HG03039 (cell line): ENCODE results near the gene MEF2C.

ENCODE experiments used
- ATAC-seq: cut with Tn5 transposase; IDR thresholded peaks from one replicate; pipeline ENCODE4 v1.9.1; 2021; ENCODE audit warnings: mild to moderate bottlenecking, moderate library complexity; ENCODE audit not compliant: unreplicated experiment

MEF2C gene

DNA sequence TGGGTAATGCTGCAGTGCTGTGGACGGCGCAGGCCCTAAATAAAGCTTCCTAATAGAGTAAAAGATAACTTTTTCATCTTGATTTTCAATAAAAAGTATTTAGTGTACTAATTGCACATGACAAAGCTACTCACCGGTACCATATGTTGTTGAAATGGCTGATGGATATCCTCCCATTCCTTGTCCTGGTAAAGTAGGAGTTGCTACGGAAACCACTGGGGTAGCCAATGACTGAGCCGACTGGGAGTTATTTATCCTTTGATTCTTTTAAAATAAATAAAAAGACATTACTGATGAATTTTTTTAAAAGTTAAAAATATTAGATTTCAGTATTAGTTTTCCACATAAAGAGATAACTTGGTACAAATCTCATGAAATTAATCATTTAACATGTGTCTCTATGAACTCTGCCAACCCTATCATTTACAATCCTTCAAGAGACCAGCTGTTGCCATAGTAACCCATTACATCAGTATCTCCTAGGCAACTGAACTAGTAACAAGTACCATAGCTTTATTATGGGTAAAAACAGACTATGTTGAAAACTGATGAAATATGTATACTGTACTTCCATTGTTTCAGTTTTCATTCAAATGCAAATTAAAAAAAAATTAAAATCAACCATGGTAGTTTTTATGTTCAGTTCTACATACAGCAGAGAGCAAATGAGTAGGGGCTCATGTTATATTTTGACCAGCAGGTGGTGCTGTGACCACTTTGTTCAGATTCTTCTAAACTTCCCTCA lies 153.7 kb downstream of the MEF2C start:
- ATAC-seq, result no peak

DNA sequence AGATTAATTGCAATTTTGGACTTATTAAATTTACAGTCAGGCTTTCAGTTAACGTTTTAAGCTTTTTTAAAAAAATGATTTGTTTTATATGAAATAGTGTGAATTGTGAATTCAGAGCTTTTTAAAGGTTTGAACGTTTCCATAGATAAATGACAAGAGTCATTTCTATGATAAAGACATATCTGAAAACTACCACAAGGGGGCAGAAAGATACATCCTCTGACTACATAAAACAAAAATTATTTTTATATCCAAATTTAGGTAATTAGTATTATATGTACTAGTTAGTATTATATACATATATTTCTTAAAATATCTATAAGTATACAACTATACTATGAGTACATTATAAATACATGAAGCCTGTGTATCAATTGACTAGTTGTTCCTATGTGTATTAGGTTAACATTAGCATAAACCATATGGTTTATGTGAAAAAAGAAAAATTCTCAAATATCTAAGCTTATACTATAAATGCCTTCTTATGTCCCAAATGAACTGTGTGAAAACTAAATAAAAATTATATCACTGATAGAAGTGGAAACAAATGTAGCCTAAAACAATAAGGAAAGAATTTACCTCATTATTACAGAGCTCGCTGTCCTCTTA lies 155.2 kb downstream of the MEF2C start:
- ATAC-seq, result no peak

DNA sequence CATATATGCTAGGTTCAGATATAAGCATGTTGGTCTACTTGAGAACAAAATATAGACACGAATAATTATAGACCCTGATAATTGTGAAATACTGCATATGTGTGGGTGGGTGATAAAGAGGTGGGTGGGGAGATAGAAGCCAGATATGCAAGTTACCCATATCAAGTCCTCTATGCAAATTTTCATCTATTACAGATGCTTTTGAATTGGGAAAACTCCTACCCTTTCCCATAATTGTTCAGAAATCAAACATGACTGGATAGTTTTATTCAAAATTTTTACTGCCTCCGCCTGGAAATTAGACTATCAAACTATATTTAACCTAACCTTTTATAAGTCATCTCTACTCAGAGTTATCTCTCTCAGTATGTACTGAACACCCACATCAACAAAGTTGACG lies 157.5 kb downstream of the MEF2C start:
- no peak for ATAC-seq

DNA sequence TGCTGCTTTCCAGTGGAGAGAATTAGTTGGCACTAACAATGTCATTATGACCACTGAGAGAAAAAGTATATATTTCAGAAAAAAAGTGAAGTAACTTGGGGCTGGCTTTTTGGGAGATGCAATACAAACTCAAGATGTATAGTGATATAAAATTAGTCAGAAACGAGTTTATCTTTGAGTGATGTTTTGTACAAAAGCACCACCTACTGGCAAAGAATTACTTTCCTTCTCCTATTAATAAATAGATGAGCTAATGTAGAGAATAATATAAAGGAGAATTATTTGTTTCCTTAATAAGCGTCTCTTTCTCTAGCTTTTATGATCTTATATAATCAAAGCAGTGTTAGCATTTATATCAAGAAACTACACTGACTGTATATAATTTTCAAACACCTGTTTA lies 158.8 kb downstream of the MEF2C start:
- no peak for ATAC-seq

- no peak for ATAC-seq
These were observed 160.4 kb downstream of the MEF2C start for GRCh38 chr5:88722546-88723073.

DNA sequence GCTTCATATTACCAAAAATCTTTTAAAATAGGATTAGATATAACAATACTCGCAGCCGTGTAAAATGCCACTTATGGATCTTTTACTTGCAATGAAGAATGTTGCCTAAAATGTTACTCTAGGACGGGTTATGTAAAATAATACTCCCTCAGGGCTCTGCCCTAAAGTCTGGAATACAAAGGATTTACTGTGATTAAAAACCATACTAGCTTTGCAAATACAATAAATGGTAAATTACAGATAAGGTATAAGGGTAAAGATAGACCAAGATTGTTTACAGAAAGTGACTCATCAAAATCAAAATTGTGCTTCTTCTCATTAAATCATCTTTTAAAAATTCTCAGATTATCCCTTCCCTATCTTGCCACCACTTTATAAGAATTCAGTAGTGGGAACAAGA lies 163.6 kb downstream of the MEF2C start:
- ATAC-seq, result no peak

DNA sequence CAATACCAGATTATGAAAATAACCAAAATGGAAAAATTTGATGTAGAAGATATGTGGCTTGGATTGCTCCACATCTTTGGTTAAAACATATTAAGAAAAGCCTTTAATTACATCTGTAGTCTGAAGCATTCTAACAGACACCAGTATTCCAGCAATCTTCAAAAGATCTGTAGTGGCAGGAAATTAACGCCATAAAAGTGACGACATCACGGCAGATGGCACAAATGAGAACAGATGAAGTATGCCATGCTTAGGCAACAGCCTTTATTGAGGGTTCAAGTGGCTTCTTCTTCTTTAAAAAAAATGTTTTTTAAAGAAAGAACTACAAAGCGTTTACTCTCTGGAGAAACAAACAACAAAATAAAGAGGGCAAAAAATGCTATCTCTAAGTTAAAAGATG lies 164.2 kb downstream of the MEF2C start:
- no peak for ATAC-seq

- ATAC-seq, result no peak
These were observed 166.9 kb downstream of the MEF2C start for GRCh38 chr5:88716101-88716500.

DNA sequence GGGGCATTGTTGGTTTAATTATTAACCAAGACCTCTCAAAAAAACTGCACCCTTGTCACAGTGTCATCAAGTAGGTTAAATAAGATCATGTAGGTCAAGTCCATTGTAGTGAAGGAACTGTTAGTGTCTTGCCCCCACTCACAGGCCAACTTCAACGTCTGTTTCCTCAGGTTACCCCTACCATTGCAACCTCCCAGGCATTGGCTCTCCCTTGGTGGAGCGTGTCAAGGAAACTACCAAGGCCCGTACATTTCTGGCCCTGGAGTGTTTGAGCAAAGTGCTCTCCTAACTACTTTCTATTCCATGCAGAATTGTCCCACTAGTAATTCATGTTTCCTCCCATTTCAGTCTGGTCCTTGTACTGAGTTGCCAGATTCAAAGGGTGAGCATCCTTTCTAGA lies 167.5 kb downstream of the MEF2C start:
- no peak for ATAC-seq

DNA sequence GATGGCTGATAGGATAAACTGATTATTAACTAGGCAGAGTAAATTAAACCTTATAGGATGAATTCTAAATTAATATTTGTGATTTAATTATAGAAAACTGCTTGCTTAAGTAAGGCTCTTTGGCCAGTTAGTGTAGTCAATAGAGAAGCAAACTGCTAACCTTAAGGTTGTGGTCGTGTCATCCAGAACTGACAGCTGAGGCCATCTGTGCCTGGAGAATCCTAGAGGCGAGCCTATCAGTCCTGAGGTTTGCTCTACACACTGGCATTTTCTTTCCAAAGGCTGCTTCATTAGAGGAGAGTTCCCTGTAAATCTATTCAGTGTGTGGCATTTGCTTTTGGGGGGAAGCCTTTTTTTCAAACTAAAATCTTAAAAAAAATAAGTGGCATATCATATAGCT lies 169.2 kb downstream of the MEF2C start:
- no peak for ATAC-seq

DNA sequence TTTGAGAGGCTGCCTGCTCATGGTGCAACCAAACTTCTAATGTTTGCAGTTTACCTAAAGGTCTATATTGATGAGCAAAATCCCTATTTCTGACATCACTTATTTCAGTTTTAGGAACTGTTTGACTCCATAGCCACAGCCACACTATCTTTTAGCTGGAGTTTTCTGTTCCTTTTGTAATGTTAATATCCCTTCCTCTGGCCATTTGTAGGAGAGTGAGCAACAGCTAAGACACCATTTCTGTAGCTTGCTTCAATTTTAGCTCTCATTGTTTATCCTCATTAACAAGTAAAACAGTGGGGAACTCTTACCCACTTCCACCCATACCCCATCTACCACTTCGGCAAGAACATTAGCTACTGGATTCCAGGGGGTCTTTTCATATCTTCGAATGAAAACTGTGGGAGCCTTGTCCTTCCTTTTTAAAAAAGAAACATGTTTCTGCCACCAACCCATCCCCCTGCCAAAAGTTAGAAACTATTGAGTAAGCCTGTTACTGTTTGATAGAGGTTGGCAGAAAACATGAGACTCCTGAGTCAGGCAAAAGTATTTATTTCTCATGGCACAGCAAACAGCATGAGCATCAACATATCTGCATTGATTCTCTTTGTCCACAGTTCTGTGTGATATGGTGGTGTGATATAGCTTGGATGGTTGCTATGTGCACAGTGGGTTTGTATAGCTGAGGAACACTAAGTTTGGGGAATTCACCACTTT lies 174.1 kb downstream of the MEF2C start:
- no peak for ATAC-seq

GRCh38 chr5:88708021-88708420 lies 175.0 kb downstream of the MEF2C start:
- ATAC-seq, result no peak

DNA sequence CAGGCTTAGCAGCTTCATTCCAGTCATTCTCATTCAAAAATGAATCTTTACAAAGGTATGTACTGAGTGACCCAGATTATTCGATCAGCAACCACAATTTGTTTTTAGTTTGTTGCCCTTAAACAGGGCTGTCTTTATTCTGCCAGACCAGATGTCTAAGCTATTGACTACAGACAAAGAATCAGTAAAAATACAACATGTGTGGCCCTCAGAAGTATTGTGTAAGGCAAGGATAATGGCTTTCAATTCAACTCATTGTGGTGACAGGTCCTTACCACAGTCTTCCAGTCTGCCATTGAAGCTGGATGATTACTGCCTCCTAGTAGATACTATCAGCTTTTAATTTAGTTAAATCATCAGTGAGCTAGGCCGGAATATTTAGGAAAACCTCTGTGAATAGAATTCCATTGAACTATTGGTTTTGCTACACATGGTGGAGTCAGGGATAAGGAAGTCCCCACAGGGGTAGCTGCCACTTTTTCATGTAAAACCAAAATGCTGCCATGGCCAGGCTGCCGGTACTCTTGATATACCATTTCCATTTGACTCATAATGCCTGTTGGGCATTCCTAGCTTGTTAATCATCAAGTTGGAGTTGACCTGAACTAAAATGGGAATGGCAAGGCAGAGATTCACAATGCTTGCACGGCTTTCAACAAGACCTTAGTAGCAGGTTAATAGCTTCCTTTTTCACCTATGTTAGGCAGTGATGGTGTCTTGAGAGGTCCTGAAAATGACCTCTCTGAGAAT lies 175.6 kb downstream of the MEF2C start:
- no peak for ATAC-seq

DNA sequence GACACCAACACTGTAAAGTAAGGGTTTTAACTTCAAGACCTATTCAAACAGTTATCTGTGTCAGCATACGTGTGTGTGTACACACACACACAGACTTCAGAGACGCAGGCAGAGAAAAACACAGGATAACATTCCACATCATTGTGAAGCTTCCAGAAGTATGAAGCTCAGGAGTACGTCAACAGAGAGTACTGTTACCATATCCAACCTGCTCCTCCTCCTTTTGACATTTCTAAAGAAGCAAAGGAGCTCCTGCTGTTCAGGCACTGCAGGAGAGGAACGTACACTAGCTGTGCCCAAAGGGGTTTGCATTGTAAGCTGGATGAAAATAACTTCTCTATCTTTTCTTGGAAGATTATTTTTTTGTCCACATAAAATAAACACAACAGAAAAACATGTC lies 180.7 kb downstream of the MEF2C start:
- no peak for ATAC-seq

GRCh38 chr5:88700121-88700520 lies 182.9 kb downstream of the MEF2C start:
- no peak for ATAC-seq

- no peak for ATAC-seq
These were observed 184.7 kb downstream of the MEF2C start for GRCh38 chr5:88698290-88698689.

DNA sequence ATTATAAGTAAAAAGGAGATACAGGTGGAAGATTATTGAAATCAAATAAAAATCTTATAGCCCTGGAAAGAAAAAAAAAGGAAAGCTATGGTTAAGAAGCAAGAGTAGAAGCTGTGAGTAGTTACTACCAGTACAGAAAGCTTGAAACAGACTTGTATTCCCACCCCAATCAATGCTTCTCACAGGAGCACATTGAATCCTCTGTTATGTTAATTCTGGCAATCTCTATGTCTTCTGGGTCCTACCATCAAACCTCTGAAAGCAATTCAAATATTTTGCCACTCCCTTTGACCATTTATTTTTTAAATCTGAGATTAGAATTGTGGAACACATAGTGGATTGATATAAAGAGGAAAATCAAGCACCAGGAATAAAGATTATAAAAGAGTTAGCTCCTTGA lies 186.5 kb downstream of the MEF2C start:
- ATAC-seq, result no peak

- ATAC-seq, result no peak
These were observed 187.1 kb downstream of the MEF2C start for GRCh38 chr5:88695931-88696330.

DNA sequence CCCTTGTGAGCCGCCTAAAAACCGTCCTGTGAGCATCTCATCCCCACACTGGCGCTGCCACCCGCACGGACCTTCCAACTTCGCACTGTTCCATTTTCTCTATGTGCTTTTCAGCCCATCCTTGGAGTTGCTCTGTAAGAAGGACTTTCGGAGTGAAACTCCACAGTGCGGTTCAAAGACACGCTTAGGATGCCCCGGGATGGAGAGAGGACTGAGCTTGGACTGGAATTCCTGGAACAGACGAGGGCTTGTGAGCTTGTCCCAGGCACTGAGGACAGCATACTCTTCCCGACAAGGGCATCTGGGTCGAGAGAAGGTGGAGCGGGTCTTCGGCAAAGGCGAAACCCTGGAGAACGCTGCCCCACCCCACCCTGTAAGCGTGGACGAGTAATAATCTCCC lies 187.8 kb downstream of the MEF2C start:
- no peak for ATAC-seq

- ATAC-seq, result no peak
These were observed 188.8 kb downstream of the MEF2C start for GRCh38 chr5:88694023-88694679.
